Stomach (tissue), 4 donors: ENCODE data around the gene TMED8.

ENCODE experiments used
- CTCF ChIP-seq, 7 experiments: fragments of 450-650 bp in 4 of 7; fragments of 200-600 bp in 3 of 7; sonication (generic) in 3 of 7; IDR thresholded peaks; one replicate each; pipeline ENCODE4 v1.5.1; 2016 to 2019; ENCODE audit warnings: antibody characterized with exemption in 7 of 7, control low read depth in 2 of 7, mild to moderate bottlenecking in 1 of 7
- POLR2AphosphoS5 ChIP-seq, 3 donors: sonication (generic); formaldehyde crosslinking; IDR thresholded peaks; one replicate each; pipeline ENCODE4 v1.6.1; 2016; ENCODE audit warnings: antibody characterized with exemption in 3 of 3

- TF ChIP-seq CTCF (IDR thresholded peaks at IDR 0.05) (no peak), POLR2AphosphoS5 (IDR thresholded peaks at IDR 0.05) (no peak)
These were observed 53.3 kb downstream of the TMED8 start for GRCh38 chr14:77323571-77323970.
